K562 (cell line): ENCODE measurements around the gene SYNE1. TPM values are rescaled to one million over a fixed set of nuclear protein-coding genes. Genes with fewer than 3 reads are reported as not detected.

Experiments used
- BCLAF1 ChIP-seq, 2 experiments: fragments of 450-650 bp in 1 of 2; IDR thresholded peaks; 2 replicates each; pipeline ENCODE4 v1.6.1; 2011 to 2017; ENCODE audit warnings: low read depth in 2 of 2, antibody characterized with exemption in 1 of 2, borderline replicate concordance in 1 of 2, low read length in 1 of 2, mild to moderate bottlenecking in 1 of 2, mixed read lengths in 1 of 2; ENCODE audit not compliant: control insufficient read depth in 1 of 2
- CC2D1A ChIP-seq: fragments of 450-650 bp; IDR thresholded peaks from 2 replicates; pipeline ENCODE4 v1.6.1; 2017; ENCODE audit warnings: mild to moderate bottlenecking
- CREB3 ChIP-seq: fragments of 450-650 bp; conservative IDR thresholded peaks from 2 replicates; pipeline ENCODE4 v1.6.1; 2016; ENCODE audit warnings: missing genetic modification characterization, low read depth, mild to moderate bottlenecking, missing compliant biosample characterization, moderate library complexity
- ELK3 ChIP-seq: fragments of 450-650 bp; formaldehyde crosslinking; IDR thresholded peaks from 2 replicates; pipeline ENCODE4 v1.4.0; 2020; ENCODE audit warnings: mild to moderate bottlenecking
- GABPB1 ChIP-seq: sonication (generic); formaldehyde crosslinking; IDR thresholded peaks from 2 replicates; pipeline ENCODE4 v1.8.0; 2022; ENCODE audit warnings: mild to moderate bottlenecking, missing genetic modification reagents
- HDAC2 ChIP-seq: fragments of 450-650 bp; IDR thresholded peaks from 2 replicates; pipeline ENCODE4 v1.6.1; 2016; ENCODE audit warnings: mild to moderate bottlenecking
- KLF16 ChIP-seq: IDR thresholded peaks from 2 replicates; pipeline ENCODE4 v1.6.1; 2016; ENCODE audit warnings: antibody characterized with exemption
- MAFG ChIP-seq: fragments of 450-650 bp; conservative IDR thresholded peaks from 2 replicates; pipeline ENCODE4 v1.6.1; 2016; ENCODE audit warnings: missing genetic modification characterization, missing compliant biosample characterization
- MAX ChIP-seq: sonication (generic); formaldehyde crosslinking; IDR thresholded peaks from 2 replicates; pipeline ENCODE4 v1.9.0; 2022; ENCODE audit warnings: mild to moderate bottlenecking, missing genetic modification reagents
- POLR2A ChIP-seq: fragments of 450-650 bp; conservative IDR thresholded peaks from 2 replicates; pipeline ENCODE4 v1.6.1; 2016
- POU5F1 ChIP-seq: fragments of 150-350 bp; IDR thresholded peaks from 2 replicates; pipeline ENCODE4 v1.6.1; 2014; ENCODE audit warnings: borderline replicate concordance, low read length, low read depth, mild to moderate bottlenecking; ENCODE audit not compliant: partially characterized antibody
- RREB1 ChIP-seq: fragments of 250-450 bp; sonication (Bioruptor Pico); IDR thresholded peaks from 2 replicates; pipeline ENCODE4 v1.4.0; 2020
- SIRT6 ChIP-seq: IDR thresholded peaks from one replicate; pipeline ENCODE4 v1.6.1; 2012; ENCODE audit warnings: low read depth, mild to moderate bottlenecking, control low read depth, inconsistent platforms, low read length, moderate library complexity
- ZNF395 ChIP-seq: fragments of 200-800 bp; sonication (Bioruptor generic); IDR thresholded peaks from 2 replicates; pipeline ENCODE4 v1.6.1; 2017; ENCODE audit warnings: missing genetic modification characterization, missing compliant biosample characterization
- polyA plus RNA-seq, 8 experiments: library from polyadenylated mRNA; depleted of rRNA in 4 of 8; stranded (reverse) in 5 of 8; unstranded in 3 of 8; fragments of >200 nt; fragmentation: Nextera tagmentation in 2 of 8; fragmentation: Illumina TruSeq in 1 of 8; extraction: Ambion mirVana in 2 of 8; extraction: Trizol in 1 of 8; gene quantifications; 2 replicates each; pipeline versions ENCODE4 v1.2.1 to v1.2.3, GENCODE V29; 2011 to 2014; ENCODE audit warnings: inconsistent platforms in 1 of 8, missing spikeins in 1 of 8
- total RNA-seq, 7 experiments: library from RNA; depleted of rRNA in 6 of 7; stranded (reverse); fragments of >200 nt in 6 of 7; fragmentation: Illumina TruSeq in 2 of 7; extraction: Trizol in 2 of 7; gene quantifications; 2 replicates each; pipeline versions ENCODE4 v1.2.1 to v1.2.3, GENCODE V29; 2011 to 2021; ENCODE audit warnings: low replicate concordance in 1 of 7

SYNE1 gene
- total and polyA plus RNA-seq, 9 of the 15 experiments (the other 6 are each of a cell fraction or from before 2014, with no cell fraction given), result under 0.01 to 0.42 (median 0.08) TPM; not detected in 1

- no peak for TF ChIP-seq MAX (CRISPR knock-in tag)
- TF ChIP-seq SIRT6, result no peak
- no peak for TF ChIP-seq HDAC2
- no peak for TF ChIP-seq CC2D1A
- no peak for TF ChIP-seq KLF16
- peak; percentile 85; the same call in 1 of the 2 replicates for TF ChIP-seq RREB1 (CRISPR knock-in tag)
- TF ChIP-seq GABPB1 (CRISPR knock-in tag), result no peak
- no peak for TF ChIP-seq ZNF395 (CRISPR knock-in tag)
- no peak for TF ChIP-seq POU5F1
- no peak for TF ChIP-seq ELK3
- no peak for TF ChIP-seq POLR2A
- TF ChIP-seq MAFG (tag), result no peak
- TF ChIP-seq CREB3, result no peak
- no peak for TF ChIP-seq BCLAF1 (IDR thresholded peaks at IDR 0.05; ENCODE audit: borderline replicate concordance in 1 of 2, control insufficient read depth in 1 of 2, low read depth in 2 of 2, low read length in 1 of 2)
These were observed 335.2 kb downstream of the SYNE1 start (continued) for GRCh38 chr6:152301765-152302568.
